PFSK-1 (cell line): ENCODE data around the gene TRPV4.

ENCODE experiments used
- FOXP2 ChIP-seq: optimal IDR thresholded peaks from 2 replicates; pipeline ENCODE3; 2011; ENCODE audit warnings: borderline replicate concordance, control low read depth, inconsistent platforms; ENCODE audit not compliant: insufficient read depth; ENCODE audit errors: extremely low read length, extremely low read depth
- POLR2AphosphoS5 ChIP-seq: IDR thresholded peaks from 2 replicates; pipeline ENCODE4 v1.6.1; 2012; ENCODE audit warnings: low read depth, mild to moderate bottlenecking, control low read depth, low read length, moderate library complexity
- SIN3A ChIP-seq: IDR thresholded peaks from 2 replicates; pipeline ENCODE4 v1.6.1; 2012; ENCODE audit warnings: mild to moderate bottlenecking, low read length, moderate library complexity, borderline replicate concordance; ENCODE audit not compliant: insufficient read depth
- TAF1 ChIP-seq: IDR thresholded peaks from 2 replicates; pipeline ENCODE4 v1.6.1; 2012; ENCODE audit warnings: low read length, control low read depth, borderline replicate concordance; ENCODE audit not compliant: insufficient read depth
- TF ChIP-seq, protein P1 (sequence below), 2 experiments: IDR thresholded peaks; 2 replicates each; pipeline versions ENCODE4 v1.6.1 to v1.8.0; 2011 to 2012; ENCODE audit warnings: low read depth in 2 of 2, low read length in 2 of 2, control low read depth in 1 of 2, inconsistent platforms in 1 of 2, mild to moderate bottlenecking in 1 of 2, moderate library complexity in 1 of 2; ENCODE audit not compliant: insufficient read depth in 1 of 2

Gene TRPV4

DNA sequence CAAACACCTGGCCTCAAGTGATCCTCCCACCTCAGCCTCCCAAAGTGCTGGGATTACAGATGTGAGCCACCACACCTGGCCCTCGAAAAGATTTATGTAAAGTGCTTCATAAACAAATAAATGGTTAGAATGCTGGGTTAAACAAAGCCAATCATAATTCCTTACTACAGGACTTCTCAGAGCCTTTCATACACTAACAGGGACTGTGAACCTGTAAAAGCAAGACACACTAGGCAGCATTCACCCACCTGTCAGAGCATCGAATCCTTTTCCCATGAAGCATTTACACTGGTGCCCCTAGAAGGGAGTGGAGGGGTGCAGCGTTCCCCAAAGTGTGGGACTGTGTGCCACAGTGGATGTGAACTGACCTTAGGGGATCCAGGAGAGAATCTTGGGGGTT lies 29.5 kb downstream of the TRPV4 start:
- TF ChIP-seq, protein P1, sequence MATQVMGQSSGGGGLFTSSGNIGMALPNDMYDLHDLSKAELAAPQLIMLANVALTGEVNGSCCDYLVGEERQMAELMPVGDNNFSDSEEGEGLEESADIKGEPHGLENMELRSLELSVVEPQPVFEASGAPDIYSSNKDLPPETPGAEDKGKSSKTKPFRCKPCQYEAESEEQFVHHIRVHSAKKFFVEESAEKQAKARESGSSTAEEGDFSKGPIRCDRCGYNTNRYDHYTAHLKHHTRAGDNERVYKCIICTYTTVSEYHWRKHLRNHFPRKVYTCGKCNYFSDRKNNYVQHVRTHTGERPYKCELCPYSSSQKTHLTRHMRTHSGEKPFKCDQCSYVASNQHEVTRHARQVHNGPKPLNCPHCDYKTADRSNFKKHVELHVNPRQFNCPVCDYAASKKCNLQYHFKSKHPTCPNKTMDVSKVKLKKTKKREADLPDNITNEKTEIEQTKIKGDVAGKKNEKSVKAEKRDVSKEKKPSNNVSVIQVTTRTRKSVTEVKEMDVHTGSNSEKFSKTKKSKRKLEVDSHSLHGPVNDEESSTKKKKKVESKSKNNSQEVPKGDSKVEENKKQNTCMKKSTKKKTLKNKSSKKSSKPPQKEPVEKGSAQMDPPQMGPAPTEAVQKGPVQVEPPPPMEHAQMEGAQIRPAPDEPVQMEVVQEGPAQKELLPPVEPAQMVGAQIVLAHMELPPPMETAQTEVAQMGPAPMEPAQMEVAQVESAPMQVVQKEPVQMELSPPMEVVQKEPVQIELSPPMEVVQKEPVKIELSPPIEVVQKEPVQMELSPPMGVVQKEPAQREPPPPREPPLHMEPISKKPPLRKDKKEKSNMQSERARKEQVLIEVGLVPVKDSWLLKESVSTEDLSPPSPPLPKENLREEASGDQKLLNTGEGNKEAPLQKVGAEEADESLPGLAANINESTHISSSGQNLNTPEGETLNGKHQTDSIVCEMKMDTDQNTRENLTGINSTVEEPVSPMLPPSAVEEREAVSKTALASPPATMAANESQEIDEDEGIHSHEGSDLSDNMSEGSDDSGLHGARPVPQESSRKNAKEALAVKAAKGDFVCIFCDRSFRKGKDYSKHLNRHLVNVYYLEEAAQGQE (IDR thresholded peaks at IDR 0.05; ENCODE audit: insufficient read depth in 1 of 2, low read depth in 2 of 2, low read length in 2 of 2) = no peak
- TF ChIP-seq FOXP2 (no peak), TAF1 (no peak), SIN3A (no peak), POLR2AphosphoS5 (no peak)

DNA sequence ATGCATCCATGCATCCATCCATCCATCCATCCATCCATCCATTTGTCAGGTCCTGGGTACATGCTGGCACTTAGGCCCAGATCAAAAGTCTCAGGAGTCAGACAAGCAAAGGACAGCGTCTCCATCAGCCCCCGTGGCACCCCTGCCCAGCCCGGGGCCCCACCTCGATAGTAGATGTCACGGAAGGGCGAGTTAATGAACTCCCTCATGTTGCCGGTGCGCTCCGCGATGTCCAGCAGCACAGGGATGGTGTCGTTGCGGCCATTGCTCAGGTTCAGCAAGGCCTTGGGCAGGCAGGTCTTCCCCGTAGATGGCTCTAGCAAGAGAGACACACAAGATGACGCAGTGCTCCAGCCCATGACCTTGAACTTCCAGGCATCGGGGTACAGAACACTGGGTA lies 30.4 kb downstream of the TRPV4 start:
- TF ChIP-seq, protein P1 (IDR thresholded peaks at IDR 0.05; ENCODE audit: insufficient read depth in 1 of 2, low read depth in 2 of 2, low read length in 2 of 2) = no peak
- TF ChIP-seq SIN3A (no peak), FOXP2 (no peak), POLR2AphosphoS5 (no peak), TAF1 (no peak)

DNA sequence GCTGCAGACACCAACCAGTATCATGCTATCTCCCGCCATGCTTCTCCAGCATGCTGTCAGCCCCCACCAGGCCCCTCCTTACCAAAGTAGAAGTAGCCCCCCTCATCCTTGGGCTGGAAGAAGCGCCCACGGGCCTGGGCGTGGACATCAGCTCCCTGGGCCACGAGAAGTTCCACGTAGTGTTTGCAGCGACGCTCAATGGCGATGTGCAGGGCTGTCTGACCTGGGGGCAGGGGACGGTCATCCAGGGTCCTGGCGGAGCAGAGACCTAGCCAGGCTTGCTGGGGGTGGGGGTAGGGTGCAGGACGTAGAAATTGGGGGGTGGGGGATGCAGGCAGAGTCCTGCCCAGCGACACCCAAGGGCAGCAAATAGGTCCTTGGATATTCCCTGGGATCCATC lies 32.7 kb downstream of the TRPV4 start:
- TF ChIP-seq TAF1 (no peak), FOXP2 (no peak), SIN3A (no peak), POLR2AphosphoS5 (no peak)
- TF ChIP-seq, protein P1 (IDR thresholded peaks at IDR 0.05; ENCODE audit: insufficient read depth in 1 of 2, low read depth in 2 of 2, low read length in 2 of 2) = no peak

DNA sequence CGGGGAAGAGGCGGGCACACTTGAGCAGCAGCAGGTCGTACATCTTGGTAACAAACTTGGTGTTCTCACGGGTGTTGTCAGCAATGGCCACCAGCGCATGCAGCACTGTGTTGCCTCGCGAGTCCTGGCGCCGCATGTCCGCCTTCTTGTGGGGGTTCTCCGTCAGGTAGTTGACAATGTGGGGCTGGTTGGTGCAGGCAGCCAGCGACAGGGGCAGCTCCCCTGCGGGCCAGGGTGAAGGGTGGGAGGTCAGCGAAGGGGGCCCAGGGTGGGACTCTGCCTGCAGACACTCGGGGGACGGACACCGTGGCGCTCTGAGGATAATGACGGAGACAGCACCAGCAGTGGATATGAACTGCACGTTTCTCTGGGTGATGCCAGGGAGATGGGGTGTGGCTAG lies 34.5 kb downstream of the TRPV4 start:
- TF ChIP-seq, protein P1 (IDR thresholded peaks at IDR 0.05; ENCODE audit: insufficient read depth in 1 of 2, low read depth in 2 of 2, low read length in 2 of 2) = no peak
- TF ChIP-seq SIN3A (no peak), POLR2AphosphoS5 (no peak), TAF1 (no peak)

DNA sequence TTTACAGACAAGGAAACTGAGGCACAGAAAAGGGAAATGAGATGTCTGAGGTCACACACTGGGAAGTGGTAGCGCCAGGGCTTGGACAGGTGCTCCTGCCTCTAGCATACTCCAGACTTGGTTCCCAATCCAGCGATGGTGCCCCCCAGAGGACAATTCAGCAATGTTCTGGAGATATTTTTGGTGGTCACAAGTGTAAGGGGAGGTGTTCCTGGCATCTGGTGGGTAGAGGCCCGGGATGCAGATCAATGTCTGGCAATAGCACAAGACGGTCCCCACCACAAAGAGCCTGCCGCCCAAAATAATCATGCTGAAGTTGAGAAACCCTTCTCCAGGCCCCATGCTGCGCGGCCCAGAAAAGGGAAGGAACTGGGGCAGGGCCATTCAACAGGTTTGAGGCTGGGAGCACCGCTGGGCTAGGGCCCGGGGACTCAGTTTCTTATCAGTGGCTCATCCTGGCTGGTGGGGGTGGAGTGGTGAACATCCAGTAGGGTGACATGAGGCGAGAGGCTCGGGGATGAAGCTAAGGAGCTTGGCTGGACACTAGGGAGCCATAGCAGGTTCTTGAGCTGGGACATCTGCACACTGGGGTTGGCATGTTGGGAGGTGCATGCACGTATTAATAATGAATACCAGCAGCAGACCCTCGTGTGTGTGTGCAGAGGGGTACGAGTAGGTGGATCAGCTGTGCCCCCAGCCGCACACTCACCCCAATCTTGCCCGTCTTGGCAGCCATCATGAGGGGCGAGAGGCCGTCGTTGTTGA lies 35.1 kb downstream of the TRPV4 start:
- TF ChIP-seq FOXP2 (no peak), SIN3A (no peak), TAF1 (no peak), POLR2AphosphoS5 (no peak)
- TF ChIP-seq, protein P1 (IDR thresholded peaks at IDR 0.05; ENCODE audit: insufficient read depth in 1 of 2, low read depth in 2 of 2, low read length in 2 of 2) = no peak
